HepG2 (cell line): ENCODE data around the gene CTCF. TPM values are rescaled to one million over a fixed set of nuclear protein-coding genes. Genes with fewer than 3 reads are reported as not detected.

Source experiments
- BORCS8-MEF2B ChIP-seq: sonication (generic); formaldehyde crosslinking; IDR thresholded peaks from 2 replicates; pipeline ENCODE4 v1.8.0; 2022; ENCODE audit warnings: mild to moderate bottlenecking, missing genetic modification reagents
- FOXP1 ChIP-seq, 2 experiments: fragments of 450-650 bp in 1 of 2; IDR thresholded peaks; 2 replicates each; pipeline ENCODE4 v1.6.1; 2017 to 2018; ENCODE audit warnings: antibody characterized with exemption in 1 of 2
- MTF1 ChIP-seq: sonication (generic); formaldehyde crosslinking; IDR thresholded peaks from 2 replicates; pipeline ENCODE4 v1.5.0; 2020; ENCODE audit warnings: missing genetic modification reagents
- NR2F1 ChIP-seq, 2 experiments: fragments of 450-650 bp in 1 of 2; formaldehyde crosslinking in 1 of 2; IDR thresholded peaks; 2 replicates each; pipeline versions ENCODE4 v1.5.0 to v1.6.1; 2016 to 2020; ENCODE audit warnings: mild to moderate bottlenecking in 1 of 2, missing compliant biosample characterization in 1 of 2, missing genetic modification reagents in 1 of 2, moderate library complexity in 1 of 2
- PPARG ChIP-seq: conservative IDR thresholded peaks from 2 replicates; pipeline ENCODE4 v1.6.1; 2016; ENCODE audit warnings: missing biosample characterization, missing genetic modification reagents
- RARG ChIP-seq: sonication (generic); formaldehyde crosslinking; IDR thresholded peaks from 2 replicates; pipeline ENCODE4 v1.4.0; 2020; ENCODE audit warnings: low read depth, mild to moderate bottlenecking, missing genetic modification reagents
- REPIN1 ChIP-seq: sonication (generic); formaldehyde crosslinking; IDR thresholded peaks from 2 replicates; pipeline ENCODE4 v1.8.0; 2022; ENCODE audit warnings: missing genetic modification reagents, low read depth, mild to moderate bottlenecking, borderline replicate concordance
- SRSF9 ChIP-seq: fragments of 200-400 bp; formaldehyde crosslinking; IDR thresholded peaks from 2 replicates; pipeline ENCODE4 v1.6.1; 2018; ENCODE audit warnings: borderline replicate concordance, mild to moderate bottlenecking, low read depth, low read length; ENCODE audit not compliant: insufficient read depth, poor library complexity, severe bottlenecking
- ZNF484 ChIP-seq: sonication (generic); formaldehyde crosslinking; IDR thresholded peaks from 2 replicates; pipeline ENCODE4 v1.5.1; 2020; ENCODE audit warnings: mild to moderate bottlenecking, low read depth, missing genetic modification reagents, borderline replicate concordance
- ZNF747 ChIP-seq: sonication (generic); formaldehyde crosslinking; IDR thresholded peaks from 2 replicates; pipeline ENCODE4 v1.8.1; 2023; ENCODE audit warnings: missing genetic modification reagents, mild to moderate bottlenecking, borderline replicate concordance
- ZNF775 ChIP-seq: sonication (generic); formaldehyde crosslinking; IDR thresholded peaks from 2 replicates; pipeline ENCODE4 v1.4.0; 2020; ENCODE audit warnings: missing genetic modification reagents, mild to moderate bottlenecking, moderate library complexity, borderline replicate concordance
- ZNF781 ChIP-seq: sonication (generic); formaldehyde crosslinking; IDR thresholded peaks from 2 replicates; pipeline ENCODE4 v1.5.1; 2020; ENCODE audit warnings: borderline replicate concordance, mild to moderate bottlenecking, missing genetic modification reagents; ENCODE audit errors: not compliant biosample characterization
- polyA plus RNA-seq, 8 experiments: library from polyadenylated mRNA; depleted of rRNA in 3 of 8; stranded (reverse) in 7 of 8; unstranded in 1 of 8; fragments of >200 nt; fragmentation: Illumina TruSeq in 4 of 8; extraction: Trizol in 4 of 8; gene quantifications; 2 replicates each; pipeline versions ENCODE4 v1.2.1 to v1.2.3, GENCODE V29; 2011 to 2016; ENCODE audit warnings: low read depth in 4 of 8, missing spikeins in 1 of 8, mixed read lengths in 1 of 8; ENCODE audit not compliant: insufficient read depth in 1 of 8
- total RNA-seq, 5 experiments: library from RNA; depleted of rRNA; stranded (reverse); fragments of >200 nt; fragmentation: Illumina TruSeq; extraction: Trizol; gene quantifications; 2 replicates each; pipeline ENCODE4 v1.2.3, GENCODE V29; 2016; ENCODE audit warnings: low read depth in 1 of 5
- TF ChIP-seq, protein P1 (sequence below): sonication (generic); formaldehyde crosslinking; IDR thresholded peaks from 2 replicates; pipeline ENCODE4 v1.5.1; 2020; ENCODE audit warnings: mild to moderate bottlenecking, missing genetic modification reagents, borderline replicate concordance
- TF ChIP-seq, protein P2 (sequence below): sonication (generic); formaldehyde crosslinking; IDR thresholded peaks from 2 replicates; pipeline ENCODE4 v1.8.0; 2022; ENCODE audit warnings: missing genetic modification reagents, low read depth, mild to moderate bottlenecking, borderline replicate concordance
- TF ChIP-seq, protein P3 (sequence below): sonication (generic); formaldehyde crosslinking; IDR thresholded peaks from 2 replicates; pipeline ENCODE4 v1.8.0; 2022; ENCODE audit warnings: mild to moderate bottlenecking, missing genetic modification reagents
- TF ChIP-seq, protein P4 (sequence below): sonication (generic); IDR thresholded peaks from 2 replicates; pipeline ENCODE4 v1.6.1; 2016; ENCODE audit warnings: low read depth, borderline replicate concordance
- TF ChIP-seq, protein P5 (sequence below): sonication (generic); formaldehyde crosslinking; IDR thresholded peaks from 2 replicates; pipeline ENCODE4 v1.8.1; 2022; ENCODE audit warnings: mild to moderate bottlenecking, missing genetic modification reagents
- TF ChIP-seq, protein P6 (sequence below): sonication (generic); formaldehyde crosslinking; IDR thresholded peaks from 2 replicates; pipeline ENCODE4 v1.8.1; 2023; ENCODE audit warnings: missing genetic modification reagents, inconsistent platforms, borderline replicate concordance

CTCF gene
- total and polyA plus RNA-seq, 2 of the 13 experiments (the other 11 are each of a cell fraction or from before 2014, with no cell fraction given): 19.5 to 37.5 TPM

DNA sequence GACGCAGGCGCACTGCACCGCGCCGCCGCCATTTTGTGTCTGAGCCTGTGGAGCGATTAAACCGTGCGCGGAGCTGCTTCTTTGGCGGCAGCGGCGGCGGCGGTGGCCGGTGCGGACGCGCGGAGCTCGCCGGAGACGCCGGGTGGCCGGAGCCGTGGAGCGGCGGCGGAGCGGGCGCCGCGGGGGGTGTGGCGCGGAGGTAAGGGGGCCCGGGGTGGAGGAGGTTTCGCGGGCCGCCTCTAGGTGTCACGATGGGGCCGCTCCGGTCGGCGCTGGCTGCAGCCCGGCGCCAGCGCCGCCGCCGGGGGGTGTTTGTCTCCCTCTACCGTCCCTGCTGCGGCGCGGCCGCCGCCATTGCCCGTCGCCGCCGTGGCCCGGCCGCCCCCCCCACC lies at the start of gene CTCF (continued):
- TF ChIP-seq, protein P1, sequence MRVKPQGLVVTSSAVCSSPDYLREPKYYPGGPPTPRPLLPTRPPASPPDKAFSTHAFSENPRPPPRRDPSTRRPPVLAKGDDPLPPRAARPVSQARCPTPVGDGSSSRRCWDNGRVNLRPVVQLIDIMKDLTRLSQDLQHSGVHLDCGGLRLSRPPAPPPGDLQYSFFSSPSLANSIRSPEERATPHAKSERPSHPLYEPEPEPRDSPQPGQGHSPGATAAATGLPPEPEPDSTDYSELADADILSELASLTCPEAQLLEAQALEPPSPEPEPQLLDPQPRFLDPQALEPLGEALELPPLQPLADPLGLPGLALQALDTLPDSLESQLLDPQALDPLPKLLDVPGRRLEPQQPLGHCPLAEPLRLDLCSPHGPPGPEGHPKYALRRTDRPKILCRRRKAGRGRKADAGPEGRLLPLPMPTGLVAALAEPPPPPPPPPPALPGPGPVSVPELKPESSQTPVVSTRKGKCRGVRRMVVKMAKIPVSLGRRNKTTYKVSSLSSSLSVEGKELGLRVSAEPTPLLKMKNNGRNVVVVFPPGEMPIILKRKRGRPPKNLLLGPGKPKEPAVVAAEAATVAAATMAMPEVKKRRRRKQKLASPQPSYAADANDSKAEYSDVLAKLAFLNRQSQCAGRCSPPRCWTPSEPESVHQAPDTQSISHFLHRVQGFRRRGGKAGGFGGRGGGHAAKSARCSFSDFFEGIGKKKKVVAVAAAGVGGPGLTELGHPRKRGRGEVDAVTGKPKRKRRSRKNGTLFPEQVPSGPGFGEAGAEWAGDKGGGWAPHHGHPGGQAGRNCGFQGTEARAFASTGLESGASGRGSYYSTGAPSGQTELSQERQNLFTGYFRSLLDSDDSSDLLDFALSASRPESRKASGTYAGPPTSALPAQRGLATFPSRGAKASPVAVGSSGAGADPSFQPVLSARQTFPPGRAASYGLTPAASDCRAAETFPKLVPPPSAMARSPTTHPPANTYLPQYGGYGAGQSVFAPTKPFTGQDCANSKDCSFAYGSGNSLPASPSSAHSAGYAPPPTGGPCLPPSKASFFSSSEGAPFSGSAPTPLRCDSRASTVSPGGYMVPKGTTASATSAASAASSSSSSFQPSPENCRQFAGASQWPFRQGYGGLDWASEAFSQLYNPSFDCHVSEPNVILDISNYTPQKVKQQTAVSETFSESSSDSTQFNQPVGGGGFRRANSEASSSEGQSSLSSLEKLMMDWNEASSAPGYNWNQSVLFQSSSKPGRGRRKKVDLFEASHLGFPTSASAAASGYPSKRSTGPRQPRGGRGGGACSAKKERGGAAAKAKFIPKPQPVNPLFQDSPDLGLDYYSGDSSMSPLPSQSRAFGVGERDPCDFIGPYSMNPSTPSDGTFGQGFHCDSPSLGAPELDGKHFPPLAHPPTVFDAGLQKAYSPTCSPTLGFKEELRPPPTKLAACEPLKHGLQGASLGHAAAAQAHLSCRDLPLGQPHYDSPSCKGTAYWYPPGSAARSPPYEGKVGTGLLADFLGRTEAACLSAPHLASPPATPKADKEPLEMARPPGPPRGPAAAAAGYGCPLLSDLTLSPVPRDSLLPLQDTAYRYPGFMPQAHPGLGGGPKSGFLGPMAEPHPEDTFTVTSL (CRISPR knock-in tag): no peak
- TF ChIP-seq BORCS8-MEF2B (CRISPR knock-in tag): no peak
- TF ChIP-seq NR2F1 (CRISPR knock-in tag; IDR thresholded peaks at IDR 0.05): no peak
- no peak for TF ChIP-seq ZNF775
- no peak for TF ChIP-seq MTF1 (CRISPR knock-in tag)
- TF ChIP-seq ZNF781 (CRISPR knock-in tag): no peak
- no peak for TF ChIP-seq SRSF9
- TF ChIP-seq, protein P2, sequence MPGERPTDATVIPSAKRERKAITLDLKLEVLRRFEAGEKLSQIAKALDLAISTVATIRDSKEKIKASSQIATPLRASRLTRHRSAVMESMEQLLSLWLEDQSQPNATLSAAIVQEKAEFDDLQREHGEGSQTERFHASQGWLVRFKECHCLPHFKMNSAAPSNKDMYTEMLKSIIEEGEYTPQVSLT (CRISPR knock-in tag): no peak
- TF ChIP-seq ZNF747: no peak
- TF ChIP-seq, protein P3, sequence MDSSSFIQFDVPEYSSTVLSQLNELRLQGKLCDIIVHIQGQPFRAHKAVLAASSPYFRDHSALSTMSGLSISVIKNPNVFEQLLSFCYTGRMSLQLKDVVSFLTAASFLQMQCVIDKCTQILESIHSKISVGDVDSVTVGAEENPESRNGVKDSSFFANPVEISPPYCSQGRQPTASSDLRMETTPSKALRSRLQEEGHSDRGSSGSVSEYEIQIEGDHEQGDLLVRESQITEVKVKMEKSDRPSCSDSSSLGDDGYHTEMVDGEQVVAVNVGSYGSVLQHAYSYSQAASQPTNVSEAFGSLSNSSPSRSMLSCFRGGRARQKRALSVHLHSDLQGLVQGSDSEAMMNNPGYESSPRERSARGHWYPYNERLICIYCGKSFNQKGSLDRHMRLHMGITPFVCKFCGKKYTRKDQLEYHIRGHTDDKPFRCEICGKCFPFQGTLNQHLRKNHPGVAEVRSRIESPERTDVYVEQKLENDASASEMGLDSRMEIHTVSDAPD (CRISPR knock-in tag): no peak
- no peak for TF ChIP-seq RARG (CRISPR knock-in tag)
- TF ChIP-seq, protein P4, sequence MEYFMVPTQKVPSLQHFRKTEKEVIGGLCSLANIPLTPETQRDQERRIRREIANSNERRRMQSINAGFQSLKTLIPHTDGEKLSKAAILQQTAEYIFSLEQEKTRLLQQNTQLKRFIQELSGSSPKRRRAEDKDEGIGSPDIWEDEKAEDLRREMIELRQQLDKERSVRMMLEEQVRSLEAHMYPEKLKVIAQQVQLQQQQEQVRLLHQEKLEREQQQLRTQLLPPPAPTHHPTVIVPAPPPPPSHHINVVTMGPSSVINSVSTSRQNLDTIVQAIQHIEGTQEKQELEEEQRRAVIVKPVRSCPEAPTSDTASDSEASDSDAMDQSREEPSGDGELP: no peak
- TF ChIP-seq ZNF484 (CRISPR knock-in tag): no peak
- no peak for TF ChIP-seq PPARG (CRISPR knock-in tag)
- TF ChIP-seq, protein P5, sequence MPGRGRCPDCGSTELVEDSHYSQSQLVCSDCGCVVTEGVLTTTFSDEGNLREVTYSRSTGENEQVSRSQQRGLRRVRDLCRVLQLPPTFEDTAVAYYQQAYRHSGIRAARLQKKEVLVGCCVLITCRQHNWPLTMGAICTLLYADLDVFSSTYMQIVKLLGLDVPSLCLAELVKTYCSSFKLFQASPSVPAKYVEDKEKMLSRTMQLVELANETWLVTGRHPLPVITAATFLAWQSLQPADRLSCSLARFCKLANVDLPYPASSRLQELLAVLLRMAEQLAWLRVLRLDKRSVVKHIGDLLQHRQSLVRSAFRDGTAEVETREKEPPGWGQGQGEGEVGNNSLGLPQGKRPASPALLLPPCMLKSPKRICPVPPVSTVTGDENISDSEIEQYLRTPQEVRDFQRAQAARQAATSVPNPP: peak; percentile 62; the same call in 1 of the 2 replicates
- no peak for TF ChIP-seq FOXP1 (IDR thresholded peaks at IDR 0.05)
- no peak for TF ChIP-seq FOXP1 (CRISPR knock-in tag; IDR thresholded peaks at IDR 0.05)
- TF ChIP-seq, protein P6, sequence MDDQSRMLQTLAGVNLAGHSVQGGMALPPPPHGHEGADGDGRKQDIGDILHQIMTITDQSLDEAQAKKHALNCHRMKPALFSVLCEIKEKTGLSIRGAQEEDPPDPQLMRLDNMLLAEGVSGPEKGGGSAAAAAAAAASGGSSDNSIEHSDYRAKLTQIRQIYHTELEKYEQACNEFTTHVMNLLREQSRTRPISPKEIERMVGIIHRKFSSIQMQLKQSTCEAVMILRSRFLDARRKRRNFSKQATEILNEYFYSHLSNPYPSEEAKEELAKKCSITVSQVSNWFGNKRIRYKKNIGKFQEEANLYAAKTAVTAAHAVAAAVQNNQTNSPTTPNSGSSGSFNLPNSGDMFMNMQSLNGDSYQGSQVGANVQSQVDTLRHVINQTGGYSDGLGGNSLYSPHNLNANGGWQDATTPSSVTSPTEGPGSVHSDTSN (CRISPR knock-in tag): no peak
- no peak for TF ChIP-seq REPIN1
